CD4-positive, alpha-beta T cell treated with Interleukin-21 for 1 hour (primary cell): ENCODE measurements around the gene MFN1.

Experiments used
- DNase-seq: peaks from one replicate; pipeline ENCODE4 v3.0.0-alpha.2; 2020

Gene MFN1

DNA sequence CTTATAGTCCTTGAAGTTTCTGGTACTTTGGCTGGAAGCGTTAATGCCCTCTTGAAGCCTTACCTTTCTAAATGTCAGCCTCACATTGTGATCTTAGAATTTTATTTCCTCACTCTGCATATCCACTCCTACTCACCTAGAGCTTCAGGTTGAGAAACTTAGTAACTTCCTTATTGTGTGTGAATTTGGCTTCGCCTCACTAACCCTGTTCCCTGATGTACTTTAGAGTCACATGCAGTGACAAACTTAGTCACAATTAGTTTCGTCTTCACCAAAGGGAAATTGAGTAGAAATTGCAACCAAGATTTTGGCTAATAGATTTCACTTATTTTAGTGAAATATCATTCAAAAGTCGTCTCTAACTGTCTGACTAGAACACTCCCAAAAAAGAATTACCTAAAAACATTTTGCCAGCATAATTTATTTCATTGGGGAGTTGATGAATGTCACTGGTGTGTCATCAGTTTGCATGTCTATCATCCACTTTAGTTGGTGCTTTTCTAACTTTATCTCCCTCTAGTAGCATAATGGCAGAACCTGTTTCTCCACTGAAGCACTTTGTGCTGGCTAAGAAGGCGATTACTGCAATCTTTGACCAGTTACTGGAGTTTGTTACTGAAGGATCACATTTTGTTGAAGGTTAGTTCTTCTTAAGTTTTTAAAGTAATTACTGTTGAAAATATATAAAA is 960 bp downstream of the MFN1 start:
- DNase-seq, result no peak

DNA sequence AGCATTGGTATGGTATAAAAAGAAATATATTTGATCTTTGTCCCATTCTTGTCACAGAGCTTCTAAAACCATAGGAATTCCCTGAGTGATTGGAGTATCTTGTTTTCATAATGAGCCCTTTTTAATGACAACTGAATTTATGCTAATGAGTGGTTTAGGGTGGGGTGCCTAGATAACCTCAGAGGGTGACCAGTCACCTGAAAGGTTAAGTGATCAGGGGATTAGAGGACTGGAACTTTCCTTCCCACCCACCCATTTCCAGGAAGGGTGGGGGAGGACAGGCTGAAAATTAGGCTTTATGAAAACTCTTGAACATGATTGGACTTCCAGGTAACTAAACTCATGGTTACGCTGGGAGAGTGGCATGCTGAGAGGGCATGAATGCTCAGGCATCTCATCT is 8.5 kb downstream of the MFN1 start:
- no peak for DNase-seq

DNA sequence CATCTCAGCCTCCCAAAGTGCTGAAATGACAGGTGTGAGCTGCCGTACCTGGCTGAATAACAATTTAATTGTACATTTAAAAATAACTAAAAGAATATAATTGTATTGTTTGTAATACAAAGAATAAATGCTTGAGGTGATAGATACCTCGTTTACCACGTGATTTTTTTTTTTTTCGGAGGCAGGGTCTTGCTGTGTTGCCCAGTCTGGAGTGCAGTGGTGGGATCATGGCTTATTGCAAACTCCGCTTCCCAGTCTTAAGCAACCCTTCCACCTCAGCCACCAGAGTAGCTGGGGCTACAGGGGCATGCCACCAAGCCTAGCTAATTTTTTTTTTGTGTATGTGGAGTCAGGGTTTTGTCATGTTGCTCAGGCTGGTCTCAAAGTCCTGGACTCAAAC is 15.8 kb downstream of the MFN1 start:
- no peak for DNase-seq

DNA sequence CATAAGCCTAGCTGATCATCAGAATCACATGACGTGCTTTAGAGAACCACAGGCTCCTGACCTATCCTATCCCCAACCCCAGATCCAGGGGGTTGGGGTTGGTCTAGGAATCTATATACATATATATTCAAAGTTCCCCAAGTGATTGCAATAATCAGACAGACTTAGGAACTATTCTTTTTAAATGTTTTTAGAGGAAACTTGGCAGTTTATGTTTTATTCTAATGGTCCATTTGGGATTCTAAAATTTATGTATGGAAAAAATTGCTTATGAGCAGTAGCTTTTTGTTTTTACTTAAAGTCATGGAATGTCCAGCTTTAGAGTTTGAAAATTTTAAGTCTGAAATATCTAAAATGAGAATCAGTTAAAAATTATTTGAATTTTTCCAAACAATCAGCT is 22.1 kb downstream of the MFN1 start:
- DNase-seq, result no peak

DNA sequence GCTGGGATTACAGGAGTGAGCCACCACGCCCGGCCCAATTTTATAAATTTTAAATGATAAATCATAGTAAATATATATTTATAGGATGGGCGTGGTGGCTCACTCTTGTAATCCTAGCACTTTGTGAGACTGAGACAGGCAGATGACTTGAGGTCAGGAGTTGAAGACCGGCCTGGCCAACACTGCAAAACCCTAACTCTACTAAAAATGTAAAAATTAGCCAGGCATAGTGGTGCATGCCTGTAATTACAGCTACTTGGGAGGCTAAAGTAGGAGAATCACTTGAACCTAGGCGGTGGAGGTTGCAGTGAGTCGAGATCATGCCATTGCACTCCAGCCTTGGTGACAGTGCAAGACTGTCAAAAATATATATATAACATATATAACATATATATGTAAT is 26.4 kb downstream of the MFN1 start:
- DNase-seq, result no peak

DNA sequence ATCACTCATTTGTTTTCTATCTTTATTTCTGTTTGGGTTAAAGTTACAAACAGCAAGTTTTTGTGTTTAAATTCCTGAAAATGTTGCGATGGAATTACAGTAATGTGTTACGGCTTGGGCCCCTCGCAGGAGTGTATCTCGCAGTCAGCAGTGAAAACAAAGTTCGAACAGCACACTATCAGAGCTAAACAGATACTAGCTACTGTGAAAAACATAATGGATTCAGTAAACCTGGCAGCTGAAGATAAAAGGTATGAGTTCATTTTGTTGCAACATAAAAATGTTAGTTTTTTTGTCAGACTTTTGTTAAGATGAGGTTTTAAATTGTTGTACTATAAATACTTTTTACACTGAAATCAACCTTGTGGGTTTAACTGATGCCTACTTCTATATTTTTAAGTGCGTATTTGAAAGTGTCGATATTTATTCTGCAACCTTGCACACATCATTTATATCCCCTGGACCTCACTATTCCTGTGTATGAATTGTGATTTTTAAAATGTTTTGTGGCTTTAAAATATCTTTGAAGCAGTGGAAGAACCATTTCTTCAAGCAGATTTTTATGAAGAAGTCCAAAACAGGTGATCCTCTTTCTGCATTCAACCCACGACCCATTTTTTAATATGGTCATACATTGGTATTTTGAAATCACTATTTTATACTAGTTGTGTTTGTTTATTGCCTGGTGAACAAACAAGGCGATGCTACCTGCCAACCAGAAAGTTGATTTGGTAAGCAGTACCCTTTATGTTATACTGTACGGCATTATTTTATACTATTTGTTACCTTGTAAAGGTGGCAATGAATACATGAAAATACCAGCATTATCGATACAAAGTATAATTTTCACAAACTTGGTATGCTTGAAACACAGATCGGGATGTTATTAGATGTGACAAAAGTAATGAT is 27.8 kb downstream of the MFN1 start:
- DNase-seq, result no peak

DNA sequence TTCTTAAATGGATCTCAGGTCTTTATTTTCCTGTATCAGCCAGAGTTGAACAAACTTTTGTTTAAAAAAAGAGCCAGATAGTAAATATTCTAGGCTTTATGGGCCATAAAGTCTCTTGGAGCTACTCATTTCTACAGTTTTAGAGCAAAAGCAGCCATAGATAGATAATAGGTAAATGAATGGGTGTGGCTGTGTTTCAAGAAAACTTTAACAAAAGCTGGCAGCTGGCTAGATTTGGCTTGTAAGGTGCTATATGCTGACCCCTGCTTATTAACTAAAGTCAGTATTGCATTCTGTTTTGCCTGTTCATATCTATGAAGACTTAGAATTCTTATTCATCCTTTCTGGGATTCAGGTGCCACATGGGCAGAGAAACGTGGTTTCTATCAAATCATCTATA is 29.0 kb downstream of the MFN1 start:
- DNase-seq, result no peak

DNA sequence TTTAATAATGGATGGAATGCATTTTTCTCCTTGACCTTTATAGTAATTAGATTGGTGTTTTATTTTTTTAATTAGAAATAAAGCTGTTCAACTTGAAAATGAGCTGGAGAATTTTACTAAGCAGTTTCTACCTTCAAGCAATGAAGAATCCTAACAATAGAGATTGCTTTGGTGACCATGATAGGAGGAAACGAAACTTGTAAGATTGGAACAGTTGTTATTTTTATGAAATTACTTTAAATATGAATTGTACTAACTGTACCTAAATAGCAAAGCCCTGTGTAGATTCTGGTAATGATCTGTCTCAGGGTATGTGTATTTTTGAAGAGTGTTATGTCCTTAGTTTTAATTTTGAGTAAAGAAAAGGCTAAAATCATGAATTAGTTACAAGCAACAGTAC is 44.4 kb downstream of the MFN1 start:
- no peak for DNase-seq

DNA sequence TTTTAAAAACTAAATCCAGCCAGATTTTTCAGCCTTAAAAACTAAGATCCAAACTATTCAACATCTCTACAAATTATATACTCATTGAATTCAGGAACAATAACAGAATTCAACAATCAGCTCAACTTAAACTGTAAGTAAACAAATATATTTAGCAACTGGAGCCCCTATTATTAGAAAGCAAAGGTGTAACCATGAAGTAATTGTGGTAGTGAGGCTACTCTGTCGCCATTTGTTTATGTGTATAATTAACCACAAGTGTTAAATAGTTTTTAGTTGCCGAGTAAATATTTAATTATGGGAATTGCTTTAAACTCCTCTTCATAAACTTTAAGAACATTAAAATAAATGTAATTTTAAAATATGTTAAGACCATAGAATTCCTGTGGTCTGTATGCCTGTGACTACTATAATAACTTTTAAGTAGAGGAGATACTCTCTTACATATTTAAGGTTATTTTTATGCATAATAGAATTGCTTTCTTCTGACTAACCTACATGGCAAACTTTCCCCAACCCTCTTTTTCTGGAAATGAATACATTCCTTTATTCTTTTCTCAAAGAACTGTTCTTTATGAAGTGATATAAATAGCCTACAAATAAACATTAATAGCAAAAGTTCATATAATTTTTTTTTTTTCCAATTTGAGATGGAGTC is 51.2 kb downstream of the MFN1 start:
- DNase-seq, result no peak

DNA sequence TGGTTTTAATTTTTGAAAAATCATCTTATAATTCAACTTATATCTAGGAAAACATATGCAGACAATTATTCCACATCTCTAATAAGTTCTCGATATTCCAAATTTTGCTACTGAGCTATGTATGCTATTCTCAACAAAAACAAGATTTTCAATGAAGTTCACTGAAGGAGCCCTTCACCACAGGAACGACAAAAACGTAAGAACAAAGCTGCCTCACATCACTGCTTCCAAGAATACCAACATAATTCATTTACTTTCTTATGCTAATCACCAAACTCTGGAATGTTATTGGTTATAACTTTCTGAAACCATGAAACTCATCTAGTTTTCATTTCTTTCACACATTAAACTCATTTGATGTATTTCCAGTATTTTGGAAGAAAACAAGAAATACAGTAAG is 54.1 kb downstream of the MFN1 start:
- DNase-seq, result no peak

DNA sequence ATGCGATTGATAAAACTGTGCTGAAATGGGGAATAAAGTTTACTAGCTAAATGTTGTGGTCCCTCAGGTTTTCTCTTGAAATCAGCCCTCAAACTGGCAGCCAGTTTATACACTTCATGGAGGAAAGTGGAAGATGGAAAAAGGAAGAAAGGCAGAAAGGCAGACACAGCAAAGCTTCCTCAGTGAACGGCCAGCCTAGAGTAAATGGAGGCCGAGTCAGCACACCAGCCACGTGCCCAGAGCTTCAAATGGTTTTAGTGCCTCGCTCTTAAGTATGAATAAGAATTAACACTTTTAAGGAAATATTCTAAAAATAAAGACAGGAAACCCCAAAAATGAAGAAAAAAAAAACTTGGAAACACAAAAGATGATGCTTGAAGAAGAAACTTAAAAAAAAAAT is 55.5 kb downstream of the MFN1 start:
- DNase-seq, result no peak

DNA sequence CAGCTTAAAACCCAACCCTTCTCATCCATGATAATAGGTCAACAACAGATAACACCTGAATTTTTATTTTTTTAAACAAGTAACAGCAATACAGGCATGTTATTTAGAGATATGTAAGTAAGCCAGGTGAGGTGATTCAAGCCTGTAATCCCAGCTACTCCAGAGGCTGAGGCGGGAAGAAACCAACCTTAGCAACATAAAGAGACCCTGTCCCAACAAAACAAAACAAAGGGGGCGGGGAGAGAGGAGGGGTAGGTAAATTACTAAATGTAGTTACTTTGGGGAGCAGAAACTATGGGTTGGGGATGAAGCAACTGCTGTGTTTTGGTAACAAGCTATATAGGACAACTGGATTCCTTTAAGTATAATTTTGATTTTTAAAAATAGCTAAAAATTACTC is 56.8 kb downstream of the MFN1 start:
- no peak for DNase-seq

DNA sequence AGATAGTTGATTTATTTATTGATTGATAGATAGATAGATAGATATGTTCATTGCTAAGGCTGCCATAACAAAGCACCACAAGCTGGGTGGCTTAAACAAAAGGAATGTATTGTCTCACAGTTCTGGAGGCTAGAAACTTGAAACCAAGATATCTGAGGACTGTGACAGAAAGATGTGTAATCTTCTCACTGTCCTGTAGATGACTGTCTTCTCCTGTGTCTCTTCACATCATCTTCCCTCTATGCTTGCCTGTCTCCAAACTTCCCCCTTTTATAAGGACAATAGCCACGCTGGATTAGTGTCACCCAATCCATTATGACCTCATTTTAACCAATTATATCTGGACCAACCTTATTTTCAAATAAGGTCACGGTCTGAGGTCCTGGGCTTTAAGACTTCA is 62.8 kb downstream of the MFN1 start:
- DNase-seq, result no peak

DNA sequence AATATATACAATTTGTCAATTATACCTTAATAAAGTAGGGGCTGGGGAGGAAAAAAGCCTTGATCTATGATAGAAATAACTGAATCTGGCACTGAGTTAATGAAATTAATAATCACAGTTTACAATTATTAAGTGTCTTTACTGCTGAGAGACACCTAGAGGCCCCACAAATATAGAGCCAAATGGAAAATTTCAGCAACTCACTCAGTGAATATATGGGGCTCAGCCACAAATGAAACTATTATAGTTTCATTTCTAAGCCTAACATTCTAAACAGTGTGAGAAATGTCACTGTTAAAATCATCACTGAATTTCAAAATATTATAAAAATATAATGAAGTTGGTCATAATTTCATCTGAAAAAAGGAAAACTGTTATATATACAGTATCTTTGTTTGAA is 63.5 kb downstream of the MFN1 start:
- no peak for DNase-seq

DNA sequence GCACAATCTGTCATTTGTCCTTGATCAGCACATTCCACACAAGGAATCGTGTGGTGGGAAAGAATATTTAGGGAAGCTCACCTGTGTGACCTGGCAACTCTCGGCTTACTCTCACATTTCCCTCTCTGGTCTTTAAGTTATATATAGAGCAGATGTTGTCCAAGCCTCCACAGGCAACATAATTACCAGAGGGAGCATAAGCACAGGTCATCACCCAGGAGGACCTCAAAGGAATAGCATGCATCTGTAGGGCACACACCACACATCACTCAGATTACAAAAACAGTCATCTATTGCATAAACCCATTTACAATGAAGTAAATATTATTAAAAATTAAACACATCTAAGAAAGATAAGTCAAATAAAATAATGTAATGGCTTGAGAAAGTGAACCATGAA is 67.3 kb downstream of the MFN1 start:
- no peak for DNase-seq

DNA sequence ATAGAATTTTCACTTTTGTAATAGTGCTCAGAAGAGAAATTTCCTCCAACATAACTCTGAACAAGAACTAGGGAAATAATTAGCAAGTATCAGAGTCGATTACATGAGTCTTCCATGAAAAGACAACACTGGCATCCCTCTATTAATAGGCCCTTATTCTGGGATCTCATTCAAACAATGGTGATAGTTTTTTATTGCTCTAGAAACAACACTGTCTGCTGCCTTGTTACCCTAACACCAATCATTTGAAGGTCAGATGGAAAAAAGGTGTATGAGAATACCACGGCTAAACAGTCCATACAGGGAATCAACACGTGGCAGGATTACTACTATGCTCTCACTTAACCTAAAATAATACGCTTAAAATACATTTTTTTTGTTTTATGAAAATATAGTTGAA is 67.9 kb downstream of the MFN1 start:
- no peak for DNase-seq

DNA sequence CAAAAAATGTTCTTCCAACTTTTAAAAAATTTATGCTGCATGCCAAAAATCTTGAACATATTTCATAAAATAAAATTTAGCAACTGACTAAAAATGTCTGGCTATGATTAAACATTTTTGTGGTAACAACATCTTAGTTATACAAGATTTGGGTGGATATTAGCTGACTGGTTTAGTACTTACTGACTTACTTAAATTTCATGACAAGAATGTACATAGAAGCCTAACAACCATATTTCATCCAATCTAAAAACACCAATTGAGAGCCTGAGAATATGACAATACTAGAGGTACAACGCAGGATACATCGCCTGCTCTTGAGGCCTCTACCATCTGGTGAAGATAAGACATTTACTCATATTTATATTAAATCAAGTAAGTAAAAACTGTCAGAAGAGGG is 69.2 kb downstream of the MFN1 start:
- DNase-seq, result no peak

DNA sequence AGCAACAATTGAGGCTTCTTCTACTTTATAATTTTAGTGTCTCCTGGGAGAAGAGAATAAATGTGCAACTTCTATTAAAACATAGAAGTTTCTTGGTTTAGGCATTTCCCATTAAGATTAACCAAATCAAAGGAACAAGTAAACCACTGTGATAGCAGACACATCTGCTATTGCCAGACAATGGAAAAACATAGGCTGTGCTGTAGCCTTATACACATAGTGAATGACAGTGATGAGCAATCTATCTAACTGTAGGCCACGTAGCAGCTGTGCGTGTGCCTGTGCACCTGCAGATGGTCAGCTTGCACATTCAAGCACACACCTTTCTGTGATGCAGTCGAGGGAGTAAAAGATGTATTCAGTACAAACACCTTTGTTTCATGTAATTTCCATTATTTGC is 71.1 kb downstream of the MFN1 start:
- DNase-seq, result no peak

DNA sequence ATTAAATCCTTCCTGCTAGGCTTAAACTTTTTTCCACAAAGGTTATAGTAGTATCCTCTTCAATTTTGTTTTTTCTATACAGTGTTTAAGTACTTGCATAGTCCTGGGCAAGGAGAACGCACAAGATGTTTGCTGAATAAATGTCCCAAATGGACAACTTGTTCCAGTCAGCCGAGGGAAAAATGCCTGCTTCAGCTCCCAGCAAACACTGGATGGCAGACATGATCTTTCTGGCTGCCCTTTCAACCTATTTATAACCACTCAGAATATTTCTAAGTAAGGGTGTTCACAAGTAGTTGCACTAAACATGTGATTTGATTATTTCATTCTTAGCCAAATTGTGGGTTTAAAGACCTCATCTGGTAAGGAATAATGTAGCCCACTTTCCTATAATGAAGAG is 74.0 kb downstream of the MFN1 start:
- no peak for DNase-seq

DNA sequence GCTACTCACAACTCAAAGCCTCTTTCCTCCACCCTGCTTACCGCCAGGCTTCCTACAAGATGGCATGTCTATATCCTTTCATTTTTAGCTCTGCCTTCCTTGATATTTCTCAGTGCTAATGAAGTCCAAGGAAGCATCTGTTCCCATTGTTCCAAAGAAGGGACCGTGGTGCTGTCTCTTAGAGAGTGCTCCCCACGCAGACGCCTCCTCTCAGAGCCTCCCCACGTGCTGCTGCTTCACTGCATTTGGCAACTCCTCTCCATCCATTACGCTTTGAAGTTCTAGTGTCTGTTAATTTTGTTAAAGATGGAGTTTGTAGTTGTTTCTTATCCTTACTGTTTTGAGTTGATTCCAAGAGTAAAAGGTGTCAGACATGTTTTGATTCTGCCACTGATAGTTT is 77.6 kb downstream of the MFN1 start:
- DNase-seq, result no peak

DNA sequence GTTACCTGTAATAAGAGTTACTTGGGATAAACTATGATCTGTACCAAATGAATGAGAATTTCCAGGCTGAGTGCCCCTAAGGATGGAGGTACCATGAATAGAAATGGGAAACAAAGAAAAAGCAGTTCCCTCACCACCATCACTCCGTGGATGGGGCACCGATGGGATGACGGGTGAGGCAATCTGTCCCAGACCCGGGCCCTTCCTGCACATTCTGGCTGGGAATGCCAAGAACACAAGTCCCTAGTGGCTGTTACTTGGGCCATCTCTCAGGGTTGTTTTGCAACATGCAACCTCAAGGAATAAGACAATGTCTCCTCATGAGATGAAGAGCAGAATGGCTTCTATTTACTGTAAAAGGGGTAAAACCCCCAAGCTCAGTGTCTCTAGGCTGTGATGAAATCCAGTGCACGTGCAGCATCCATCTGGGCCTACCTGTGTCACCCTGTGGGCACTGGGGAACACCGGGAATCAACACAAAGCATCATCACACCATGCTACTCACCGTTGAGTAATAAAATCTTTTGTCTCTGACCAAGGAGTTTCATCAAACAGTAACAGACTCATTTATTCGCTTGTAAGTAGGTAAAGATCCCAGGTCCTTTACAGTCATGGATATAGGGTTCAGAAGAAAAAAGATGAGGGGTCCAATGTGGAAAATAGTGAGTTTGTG is 81.5 kb downstream of the MFN1 start:
- DNase-seq, result no peak

DNA sequence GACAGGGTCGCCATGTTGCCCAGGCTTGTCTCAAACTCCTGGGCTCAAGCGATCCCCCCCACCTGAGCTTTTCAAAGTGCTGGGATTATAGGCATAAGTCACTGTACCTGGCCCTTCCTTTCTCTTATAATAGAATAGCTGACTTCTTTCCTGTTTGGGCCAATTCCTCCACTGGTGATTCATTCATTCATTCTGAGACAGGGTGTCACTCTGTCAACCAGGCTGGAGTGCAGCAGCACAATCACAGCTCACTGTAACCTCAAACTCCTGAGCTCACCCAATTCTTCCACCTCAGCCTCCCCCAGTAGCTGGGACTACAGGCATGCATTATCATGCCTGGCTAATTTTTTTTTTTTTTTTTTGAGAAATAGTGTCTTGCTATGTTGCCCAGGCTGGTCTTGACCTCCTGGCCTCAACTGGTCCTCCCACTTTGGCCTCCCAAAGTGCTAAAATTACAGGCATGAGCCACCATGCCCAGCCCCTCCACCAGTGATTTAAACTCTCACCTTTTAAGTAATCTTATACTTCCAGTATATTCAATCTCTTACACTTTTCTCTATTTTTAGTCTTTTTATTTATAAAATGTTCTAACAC is 82.9 kb downstream of the MFN1 start:
- DNase-seq, result no peak

DNA sequence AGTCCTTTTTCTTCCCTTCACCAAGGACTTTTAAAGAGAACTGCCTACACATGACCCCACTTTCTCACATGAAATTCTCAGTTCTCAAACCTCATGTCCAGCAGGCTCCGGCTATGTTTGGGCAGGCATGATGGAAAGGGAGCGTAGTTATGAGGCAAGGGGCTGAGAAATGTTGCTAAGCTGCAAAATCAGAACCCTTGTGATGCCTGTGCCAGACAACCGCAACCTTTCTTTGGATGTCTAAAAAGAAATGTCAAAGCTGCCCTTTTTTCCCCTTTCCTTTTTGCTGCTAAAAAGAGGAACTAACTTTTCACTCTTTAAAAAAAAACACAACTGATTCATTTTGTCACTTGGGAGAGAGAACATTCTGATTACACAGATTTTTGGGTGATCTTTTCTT is 84.5 kb downstream of the MFN1 start:
- no peak for DNase-seq
